ENCODE data around the gene OR6X1. TPM values are rescaled to one million over a fixed set of nuclear protein-coding genes. Genes with fewer than 3 reads are reported as not detected.

OR6X1 gene
- total RNA-seq, 1 donor from 2014 or later, result not detected

DNA sequence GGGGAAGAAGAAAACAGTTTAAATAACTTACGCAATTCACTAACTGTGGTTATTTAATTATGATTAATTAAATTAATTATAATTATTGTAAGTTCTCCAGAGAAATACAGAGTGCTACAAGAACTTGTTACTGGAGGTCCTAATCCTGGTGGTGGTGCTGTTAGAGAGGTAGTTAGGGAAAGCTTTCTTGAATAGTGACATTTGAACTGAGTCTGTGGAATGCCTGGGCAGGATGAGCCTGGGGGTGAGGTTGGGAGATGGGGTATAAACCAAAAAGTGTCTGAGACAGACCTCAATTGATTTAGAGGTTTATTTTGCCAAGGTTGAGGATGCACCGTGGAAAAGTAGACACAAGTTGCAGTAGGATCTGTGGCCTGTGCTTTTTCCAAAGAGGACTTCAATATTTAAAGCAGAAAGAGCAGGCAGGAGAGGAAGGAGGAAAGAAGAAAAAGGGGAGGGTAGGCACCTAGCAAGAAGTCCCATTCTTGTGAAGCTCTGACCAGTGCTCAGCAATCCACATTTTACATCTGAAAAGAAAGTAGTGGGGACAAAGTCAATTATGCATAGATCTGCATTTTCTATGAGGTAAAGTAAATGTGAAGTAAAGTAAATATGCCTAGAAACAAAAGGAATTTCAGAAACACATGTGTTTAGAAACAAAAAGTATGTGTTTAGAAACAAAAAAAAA lies 8.4 kb downstream of the OR6X1 start:
- DNase-seq, result no peak
- Mint-ChIP-seq H3K27ac (no peak overlapping the region), H3K36me3 (ENCODE audit: low read depth) (peaks cover 8% of the 10 kb centered on the region), H3K9me3 (peaks cover 4% of the 10 kb centered on the region), H3K4me1 (peaks cover 12% of the 10 kb centered on the region), H3K27me3 (peaks cover 30% of the 10 kb centered on the region), H3K4me3 (no peak overlapping the region)
- no peak for ATAC-seq (ENCODE audit: low read depth)
- intact Hi-C loops (cut with micrococcal nuclease), result no loop called here
- ChIA-PET POLR2A (no interaction called here), CTCF (no interaction called here)
- TF ChIP-seq, protein P1, sequence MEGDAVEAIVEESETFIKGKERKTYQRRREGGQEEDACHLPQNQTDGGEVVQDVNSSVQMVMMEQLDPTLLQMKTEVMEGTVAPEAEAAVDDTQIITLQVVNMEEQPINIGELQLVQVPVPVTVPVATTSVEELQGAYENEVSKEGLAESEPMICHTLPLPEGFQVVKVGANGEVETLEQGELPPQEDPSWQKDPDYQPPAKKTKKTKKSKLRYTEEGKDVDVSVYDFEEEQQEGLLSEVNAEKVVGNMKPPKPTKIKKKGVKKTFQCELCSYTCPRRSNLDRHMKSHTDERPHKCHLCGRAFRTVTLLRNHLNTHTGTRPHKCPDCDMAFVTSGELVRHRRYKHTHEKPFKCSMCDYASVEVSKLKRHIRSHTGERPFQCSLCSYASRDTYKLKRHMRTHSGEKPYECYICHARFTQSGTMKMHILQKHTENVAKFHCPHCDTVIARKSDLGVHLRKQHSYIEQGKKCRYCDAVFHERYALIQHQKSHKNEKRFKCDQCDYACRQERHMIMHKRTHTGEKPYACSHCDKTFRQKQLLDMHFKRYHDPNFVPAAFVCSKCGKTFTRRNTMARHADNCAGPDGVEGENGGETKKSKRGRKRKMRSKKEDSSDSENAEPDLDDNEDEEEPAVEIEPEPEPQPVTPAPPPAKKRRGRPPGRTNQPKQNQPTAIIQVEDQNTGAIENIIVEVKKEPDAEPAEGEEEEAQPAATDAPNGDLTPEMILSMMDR (IDR thresholded peaks at IDR 0.05), result no peak

DNA sequence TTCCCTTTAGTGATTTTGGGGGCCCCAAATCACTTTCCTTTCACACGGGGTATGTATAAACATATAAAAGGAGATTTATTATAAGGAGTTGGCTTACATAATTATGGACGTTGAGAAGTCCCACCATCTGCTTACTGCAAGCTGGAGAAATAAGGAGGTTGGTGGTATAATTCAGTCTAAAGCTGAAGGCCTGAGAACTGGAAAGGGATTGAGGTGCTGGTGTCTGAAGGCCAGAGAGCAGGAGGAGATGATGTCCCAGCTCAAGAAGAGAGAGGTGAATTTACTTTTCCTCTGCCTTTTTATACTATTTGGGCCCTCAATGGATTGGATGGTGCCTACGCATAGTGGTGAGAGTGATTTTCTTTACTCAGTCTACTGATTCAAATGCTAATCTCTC lies 11.6 kb downstream of the OR6X1 start:
- Mint-ChIP-seq H3K4me3 (no peak overlapping the region), H3K36me3 (ENCODE audit: low read depth) (peaks cover 30% of the 10 kb centered on the region), H3K27me3 (peaks cover 10% of the 10 kb centered on the region), H3K4me1 (peaks cover 27% of the 10 kb centered on the region), H3K9me3 (no peaks in the 10 kb centered on the region), H3K27ac (no peak overlapping the region)
- ATAC-seq (ENCODE audit: low read depth) (no peak), DNase-seq (no peak)
- ChIA-PET CTCF (no interaction called here), POLR2A (no interaction called here)
- intact Hi-C loops (cut with micrococcal nuclease), result no loop called here
- TF ChIP-seq, protein P1 (IDR thresholded peaks at IDR 0.05), result no peak

- POLR2A ChIA-PET, result interaction anchor here (1.2 kb wide), 1 partner anchor 14 kb away, joined by 3 read pairs; no protein-coding TSS in a partner anchor
- Mint-ChIP-seq H3K4me1 (peaks cover 30% of the 10 kb centered on the region), H3K27me3 (peaks cover 7% of the 10 kb centered on the region), H3K36me3 (ENCODE audit: low read depth) (peaks cover 35% of the 10 kb centered on the region), H3K4me3 (peak overlapping the region; percentile 88), H3K9me3 (no peaks in the 10 kb centered on the region), H3K27ac (peak overlapping the region; percentile 90)
- CTCF ChIA-PET, result no interaction called here
- DNase-seq (no peak), ATAC-seq (ENCODE audit: low read depth) (no peak)
- intact Hi-C loops (cut with micrococcal nuclease), result no loop called here
- TF ChIP-seq, protein P1 (IDR thresholded peaks at IDR 0.05), result no peak
Observed at GRCh38 chr11:123742031-123742723, 12.1 kb downstream of the OR6X1 start.

- H3K4me1 Mint-ChIP-seq, result peaks cover 30% of the 10 kb centered on the region
- ChIA-PET CTCF (no interaction called here), POLR2A (interaction anchor here (0.7 to 1.2 kb wide), 3 partner anchors 14 to 679 kb away, joined by 3 to 5 read pairs (median 4); partner anchors contain the start of gene HSPA8)
- H3K27me3 Mint-ChIP-seq, result peaks cover 6% of the 10 kb centered on the region
- peak within 1 kb of the TSS; percentile 88 for H3K4me3 Mint-ChIP-seq
- peak; percentile 92 for ATAC-seq (ENCODE audit: low read depth)
- intact Hi-C loops (cut with micrococcal nuclease), result loop anchor here (1.0 to 2.0 kb wide), 2 partner anchors 679 to 1211 kb away; partner anchors contain the start of gene HSPA8
- peak; percentile 91 for DNase-seq
- H3K36me3 Mint-ChIP-seq (ENCODE audit: low read depth), result peaks cover 43% of the 10 kb centered on the region
- TF ChIP-seq, protein P1 (IDR thresholded peaks at IDR 0.05), result no peak
- peak within 1 kb of the TSS; percentile 90 for H3K27ac Mint-ChIP-seq
- H3K9me3 Mint-ChIP-seq, result no peaks in the 10 kb centered on the region
Observed at GRCh38 chr11:123741159-123742030, 12.9 kb downstream of the OR6X1 start, which contains the start of gene ZNF202. ZNF202 (minus strand) TSS chr11:123741660; CDS start chr11:123730888, 10,772 bp downstream.

Data from activated B cell treated with CpG ODN at 0.5 μM for 24 hours (primary cell).